ENCODE results near the gene UAP1L1. TPM values are rescaled to one million over a fixed set of nuclear protein-coding genes. Genes with fewer than 3 reads are reported as not detected.

The UAP1L1 gene
- total and polyA plus RNA-seq, 2 of the 8 experiments (the other 6 are each of a cell fraction or from before 2014, with no cell fraction given): 2.0 to 5.4 TPM

DNA sequence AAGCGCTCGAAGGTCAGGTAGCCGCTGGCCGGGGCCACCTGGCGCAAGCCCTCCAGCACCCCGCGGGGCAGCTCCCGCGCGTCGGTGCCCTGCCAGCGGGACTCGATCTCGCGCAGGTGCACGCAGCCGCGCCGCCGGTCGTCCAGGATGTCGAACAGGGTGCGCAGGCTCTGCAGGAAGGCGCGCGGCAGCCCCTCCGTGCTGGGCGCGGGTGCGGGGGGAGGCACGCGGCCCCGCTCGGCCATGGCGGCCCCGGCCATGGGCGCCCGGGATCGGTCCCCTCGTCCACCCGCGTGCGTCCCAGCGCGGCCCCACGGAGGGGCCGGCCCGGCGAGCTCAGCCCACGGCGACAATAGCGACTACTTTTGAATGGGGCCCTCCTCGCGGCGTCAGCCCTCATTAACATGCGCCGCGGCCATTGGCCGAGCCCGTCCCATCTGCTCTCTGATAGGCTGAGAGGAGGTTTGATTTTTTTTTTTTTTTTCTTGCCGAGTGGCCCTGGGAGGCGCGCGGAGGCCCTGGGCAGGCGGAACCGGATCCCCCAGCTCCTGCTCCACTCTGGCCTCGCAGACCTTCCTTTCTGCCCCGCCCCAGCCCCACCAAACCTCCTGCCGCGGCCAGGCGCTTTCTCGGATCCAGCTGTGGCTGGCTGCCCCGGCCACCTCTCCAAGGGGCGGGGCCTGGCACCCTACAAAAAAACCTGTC is 7.0 kb upstream of the UAP1L1 start, which contains the start of gene SAPCD2 (continued):
- TF ChIP-seq, protein P1, sequence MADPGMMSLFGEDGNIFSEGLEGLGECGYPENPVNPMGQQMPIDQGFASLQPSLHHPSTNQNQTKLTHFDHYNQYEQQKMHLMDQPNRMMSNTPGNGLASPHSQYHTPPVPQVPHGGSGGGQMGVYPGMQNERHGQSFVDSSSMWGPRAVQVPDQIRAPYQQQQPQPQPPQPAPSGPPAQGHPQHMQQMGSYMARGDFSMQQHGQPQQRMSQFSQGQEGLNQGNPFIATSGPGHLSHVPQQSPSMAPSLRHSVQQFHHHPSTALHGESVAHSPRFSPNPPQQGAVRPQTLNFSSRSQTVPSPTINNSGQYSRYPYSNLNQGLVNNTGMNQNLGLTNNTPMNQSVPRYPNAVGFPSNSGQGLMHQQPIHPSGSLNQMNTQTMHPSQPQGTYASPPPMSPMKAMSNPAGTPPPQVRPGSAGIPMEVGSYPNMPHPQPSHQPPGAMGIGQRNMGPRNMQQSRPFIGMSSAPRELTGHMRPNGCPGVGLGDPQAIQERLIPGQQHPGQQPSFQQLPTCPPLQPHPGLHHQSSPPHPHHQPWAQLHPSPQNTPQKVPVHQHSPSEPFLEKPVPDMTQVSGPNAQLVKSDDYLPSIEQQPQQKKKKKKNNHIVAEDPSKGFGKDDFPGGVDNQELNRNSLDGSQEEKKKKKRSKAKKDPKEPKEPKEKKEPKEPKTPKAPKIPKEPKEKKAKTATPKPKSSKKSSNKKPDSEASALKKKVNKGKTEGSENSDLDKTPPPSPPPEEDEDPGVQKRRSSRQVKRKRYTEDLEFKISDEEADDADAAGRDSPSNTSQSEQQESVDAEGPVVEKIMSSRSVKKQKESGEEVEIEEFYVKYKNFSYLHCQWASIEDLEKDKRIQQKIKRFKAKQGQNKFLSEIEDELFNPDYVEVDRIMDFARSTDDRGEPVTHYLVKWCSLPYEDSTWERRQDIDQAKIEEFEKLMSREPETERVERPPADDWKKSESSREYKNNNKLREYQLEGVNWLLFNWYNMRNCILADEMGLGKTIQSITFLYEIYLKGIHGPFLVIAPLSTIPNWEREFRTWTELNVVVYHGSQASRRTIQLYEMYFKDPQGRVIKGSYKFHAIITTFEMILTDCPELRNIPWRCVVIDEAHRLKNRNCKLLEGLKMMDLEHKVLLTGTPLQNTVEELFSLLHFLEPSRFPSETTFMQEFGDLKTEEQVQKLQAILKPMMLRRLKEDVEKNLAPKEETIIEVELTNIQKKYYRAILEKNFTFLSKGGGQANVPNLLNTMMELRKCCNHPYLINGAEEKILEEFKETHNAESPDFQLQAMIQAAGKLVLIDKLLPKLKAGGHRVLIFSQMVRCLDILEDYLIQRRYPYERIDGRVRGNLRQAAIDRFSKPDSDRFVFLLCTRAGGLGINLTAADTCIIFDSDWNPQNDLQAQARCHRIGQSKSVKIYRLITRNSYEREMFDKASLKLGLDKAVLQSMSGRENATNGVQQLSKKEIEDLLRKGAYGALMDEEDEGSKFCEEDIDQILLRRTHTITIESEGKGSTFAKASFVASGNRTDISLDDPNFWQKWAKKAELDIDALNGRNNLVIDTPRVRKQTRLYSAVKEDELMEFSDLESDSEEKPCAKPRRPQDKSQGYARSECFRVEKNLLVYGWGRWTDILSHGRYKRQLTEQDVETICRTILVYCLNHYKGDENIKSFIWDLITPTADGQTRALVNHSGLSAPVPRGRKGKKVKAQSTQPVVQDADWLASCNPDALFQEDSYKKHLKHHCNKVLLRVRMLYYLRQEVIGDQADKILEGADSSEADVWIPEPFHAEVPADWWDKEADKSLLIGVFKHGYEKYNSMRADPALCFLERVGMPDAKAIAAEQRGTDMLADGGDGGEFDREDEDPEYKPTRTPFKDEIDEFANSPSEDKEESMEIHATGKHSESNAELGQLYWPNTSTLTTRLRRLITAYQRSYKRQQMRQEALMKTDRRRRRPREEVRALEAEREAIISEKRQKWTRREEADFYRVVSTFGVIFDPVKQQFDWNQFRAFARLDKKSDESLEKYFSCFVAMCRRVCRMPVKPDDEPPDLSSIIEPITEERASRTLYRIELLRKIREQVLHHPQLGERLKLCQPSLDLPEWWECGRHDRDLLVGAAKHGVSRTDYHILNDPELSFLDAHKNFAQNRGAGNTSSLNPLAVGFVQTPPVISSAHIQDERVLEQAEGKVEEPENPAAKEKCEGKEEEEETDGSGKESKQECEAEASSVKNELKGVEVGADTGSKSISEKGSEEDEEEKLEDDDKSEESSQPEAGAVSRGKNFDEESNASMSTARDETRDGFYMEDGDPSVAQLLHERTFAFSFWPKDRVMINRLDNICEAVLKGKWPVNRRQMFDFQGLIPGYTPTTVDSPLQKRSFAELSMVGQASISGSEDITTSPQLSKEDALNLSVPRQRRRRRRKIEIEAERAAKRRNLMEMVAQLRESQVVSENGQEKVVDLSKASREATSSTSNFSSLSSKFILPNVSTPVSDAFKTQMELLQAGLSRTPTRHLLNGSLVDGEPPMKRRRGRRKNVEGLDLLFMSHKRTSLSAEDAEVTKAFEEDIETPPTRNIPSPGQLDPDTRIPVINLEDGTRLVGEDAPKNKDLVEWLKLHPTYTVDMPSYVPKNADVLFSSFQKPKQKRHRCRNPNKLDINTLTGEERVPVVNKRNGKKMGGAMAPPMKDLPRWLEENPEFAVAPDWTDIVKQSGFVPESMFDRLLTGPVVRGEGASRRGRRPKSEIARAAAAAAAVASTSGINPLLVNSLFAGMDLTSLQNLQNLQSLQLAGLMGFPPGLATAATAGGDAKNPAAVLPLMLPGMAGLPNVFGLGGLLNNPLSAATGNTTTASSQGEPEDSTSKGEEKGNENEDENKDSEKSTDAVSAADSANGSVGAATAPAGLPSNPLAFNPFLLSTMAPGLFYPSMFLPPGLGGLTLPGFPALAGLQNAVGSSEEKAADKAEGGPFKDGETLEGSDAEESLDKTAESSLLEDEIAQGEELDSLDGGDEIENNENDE (IDR thresholded peaks at IDR 0.05; ENCODE audit: insufficient replicate concordance, low read length): no peak
- TF ChIP-seq SRF (IDR thresholded peaks at IDR 0.05; ENCODE audit: low read depth, low read length) (no peak), EP300 (IDR thresholded peaks at IDR 0.05; ENCODE audit: borderline replicate concordance in 1 of 2, low read depth in 2 of 2, low read length in 2 of 2) (0 out of 3 replicates have a peak, but pooled peaks of 1 of the 2 experiments have one; percentile 18), BCL11A (IDR thresholded peaks at IDR 0.05; ENCODE audit: low read depth in 2 of 2, low read length in 2 of 2) (no peak), RNF2 (IDR thresholded peaks at IDR 0.05; ENCODE audit: borderline replicate concordance, low read depth, low read length, missing control alignments, poor library complexity, severe bottlenecking) (no peak), NRF1 (IDR thresholded peaks at IDR 0.05; ENCODE audit: low read depth, low read length) (0 out of 2 replicates have a peak, but pooled peaks have one; percentile 11)
